Endometrial microvascular endothelial cells (primary cell): ENCODE data around the gene GPR55. TPM values are rescaled to one million over a fixed set of nuclear protein-coding genes. Genes with fewer than 3 reads are reported as not detected.
"Not testable (repeated sequence)": the region's sequence is repeated elsewhere in the genome, so short reads cannot be mapped to it uniquely, and the experiment has no call there.

Experiments used
- in situ Hi-C: cut with HindIII; loops from 2 replicates; pipeline ENCODE4 v1.10.0; 2017; ENCODE audit warnings: low sequenced_read_pairs, low pct_unique_long_range_greater_than_20kb; ENCODE audit errors: inconsistent ontology term
- total RNA-seq: library from RNA; depleted of rRNA; stranded (reverse); fragments of >200 nt; gene quantifications from one replicate; pipeline ENCODE4 v1.2.3, GENCODE V29; 2015; ENCODE audit errors: inconsistent ontology term

The GPR55 gene
- total RNA-seq, 1 donor from 2014 or later = not detected

- in situ Hi-C loops = no loop called here
Observed at GRCh38 chr2:230938516-230939065, 13.5 kb upstream of the GPR55 start.

GRCh38 chr2:230938098-230938497, 13.1 kb upstream of the GPR55 start:
- in situ Hi-C loops = no loop called here

- in situ Hi-C loops = no loop called here
Observed at GRCh38 chr2:230937362-230937761, 12.3 kb upstream of the GPR55 start.

- in situ Hi-C loops = not testable (repeated sequence)
Observed at GRCh38 chr2:230936243-230936642, 11.2 kb upstream of the GPR55 start.

GRCh38 chr2:230935130-230935430, 10.0 kb upstream of the GPR55 start:
- in situ Hi-C loops = no loop called here

- in situ Hi-C loops = no loop called here
Observed at GRCh38 chr2:230934231-230935129, 9.4 kb upstream of the GPR55 start.

- in situ Hi-C loops = no loop called here
Observed at GRCh38 chr2:230933521-230934180, 8.6 kb upstream of the GPR55 start.

- in situ Hi-C loops = no loop called here
Observed at GRCh38 chr2:230932556-230933511, 7.8 kb upstream of the GPR55 start.

- in situ Hi-C loops = no loop called here
Observed at GRCh38 chr2:230931556-230932231, 6.7 kb upstream of the GPR55 start.

- in situ Hi-C loops = no loop called here
Observed at GRCh38 chr2:230930928-230931555, 6.0 kb upstream of the GPR55 start.

- in situ Hi-C loops = no loop called here
Observed at GRCh38 chr2:230930149-230930780, 5.2 kb upstream of the GPR55 start.

- in situ Hi-C loops = no loop called here
Observed at GRCh38 chr2:230929381-230930148, 4.5 kb upstream of the GPR55 start.

- in situ Hi-C loops = no loop called here
Observed at GRCh38 chr2:230928701-230929380, 3.8 kb upstream of the GPR55 start.

GRCh38 chr2:230927711-230928341, 2.8 kb upstream of the GPR55 start:
- in situ Hi-C loops = no loop called here

GRCh38 chr2:230925879-230926765, 1.1 kb upstream of the GPR55 start:
- in situ Hi-C loops = no loop called here
